Neural cell (in vitro differentiated cells): ENCODE measurements around the gene SNUPN. TPM values are rescaled to one million over a fixed set of nuclear protein-coding genes. Genes with fewer than 3 reads are reported as not detected.

Experiments
- H2AFZ ChIP-seq: fragments of 200-600, 300-800 bp; sonication (generic), shearing (Covaris generic); 2 replicates; pipeline ENCODE4 v1.6.0; 2014; ENCODE audit warnings: low read depth, mild to moderate bottlenecking, antibody characterized with exemption, low read length, moderate library complexity
- H3F3A ChIP-seq: fragments of 200-600 bp; shearing (Covaris generic); 2 replicates; pipeline ENCODE4 v1.6.1; 2016; ENCODE audit warnings: mild to moderate bottlenecking, moderate library complexity, mixed read lengths, antibody characterized with exemption, low read length; ENCODE audit not compliant: insufficient read depth, poor library complexity, severe bottlenecking
- H3K27ac ChIP-seq: fragments of 200-600, 300-800 bp; sonication (generic), shearing (Covaris generic); 2 replicates; pipeline ENCODE4 v1.5.1; 2014; ENCODE audit warnings: mild to moderate bottlenecking, low read length, moderate library complexity
- H3K27me3 ChIP-seq: fragments of 300-800, 200-600 bp; sonication (generic), shearing (Covaris generic); 2 replicates; pipeline ENCODE4 v1.6.0; 2014; ENCODE audit warnings: mild to moderate bottlenecking, low read depth, low read length, moderate library complexity; ENCODE audit not compliant: insufficient read depth
- H3K36me3 ChIP-seq: fragments of 300-800, 200-600 bp; sonication (generic), shearing (Covaris generic); 2 replicates; pipeline ENCODE4 v1.5.1; 2014; ENCODE audit warnings: mild to moderate bottlenecking, antibody characterized with exemption, low read length, moderate library complexity; ENCODE audit not compliant: insufficient read depth
- H3K4me2 ChIP-seq: fragments of 300-800, 200-600 bp; sonication (generic), shearing (Covaris generic); 2 replicates; pipeline ENCODE4 v1.6.0; 2014; ENCODE audit warnings: mild to moderate bottlenecking, low read length
- H3K4me3 ChIP-seq: fragments of 300-800, 200-600 bp; sonication (generic), shearing (Covaris generic); 2 replicates; pipeline ENCODE4 v1.5.1; 2014; ENCODE audit warnings: mild to moderate bottlenecking, low read length, moderate library complexity
- H3K79me2 ChIP-seq: fragments of 200-600 bp; shearing (Covaris generic); replicated peaks from 2 replicates; pipeline ENCODE4 v1.6.0; 2014; ENCODE audit warnings: mild to moderate bottlenecking, low read length, moderate library complexity; ENCODE audit not compliant: insufficient read depth
- H3K9ac ChIP-seq: fragments of 300-800, 200-600 bp; sonication (generic), shearing (Covaris generic); 2 replicates; pipeline ENCODE4 v1.6.1; 2016; ENCODE audit warnings: mild to moderate bottlenecking, low read length, mixed read lengths
- H3K9me2 ChIP-seq: fragments of 200-600 bp; shearing (Covaris generic); 2 replicates; pipeline ENCODE4 v1.6.1; 2016; ENCODE audit warnings: mild to moderate bottlenecking, low read length, mixed read lengths; ENCODE audit not compliant: insufficient read depth
- H3K9me3 ChIP-seq: fragments of 200-600, 300-800 bp; sonication (generic), shearing (Covaris generic); 2 replicates; pipeline ENCODE4 v1.6.1; 2016; ENCODE audit warnings: mild to moderate bottlenecking, mixed run types, low read length, moderate library complexity, mixed read lengths
- H4K20me1 ChIP-seq: fragments of 200-600 bp; shearing (Covaris generic); 2 replicates; pipeline ENCODE4 v1.6.1; 2016; ENCODE audit warnings: mild to moderate bottlenecking, mixed run types; ENCODE audit not compliant: insufficient read depth
- CTCF ChIP-seq: fragments of 450-650 bp; IDR thresholded peaks from 2 replicates; pipeline ENCODE4 v1.5.1; 2014; ENCODE audit warnings: antibody characterized with exemption, mild to moderate bottlenecking, moderate library complexity; ENCODE audit not compliant: poor library complexity, severe bottlenecking
- EP300 ChIP-seq: fragments of 450-650 bp; conservative IDR thresholded peaks from 2 replicates; pipeline ENCODE4 v1.6.1; 2014; ENCODE audit warnings: antibody characterized with exemption, mild to moderate bottlenecking, moderate library complexity; ENCODE audit not compliant: poor library complexity, severe bottlenecking
- EZH2 ChIP-seq: fragments of 200-600, 300-800 bp; shearing (Covaris generic), sonication (generic); IDR thresholded peaks from 2 replicates; pipeline ENCODE4 v1.6.1; 2014; ENCODE audit warnings: antibody characterized with exemption, low read length, borderline replicate concordance, mild to moderate bottlenecking; ENCODE audit not compliant: insufficient read depth, poor library complexity, severe bottlenecking
- MXI1 ChIP-seq: fragments of 450-650 bp; conservative IDR thresholded peaks from 2 replicates; pipeline ENCODE4 v1.6.1; 2014; ENCODE audit warnings: antibody characterized with exemption, mild to moderate bottlenecking; ENCODE audit not compliant: poor library complexity, severe bottlenecking
- POLR2AphosphoS5 ChIP-seq: IDR thresholded peaks from 2 replicates; pipeline ENCODE4 v1.6.1; 2012
- RAD21 ChIP-seq: fragments of 450-650 bp; conservative IDR thresholded peaks from 2 replicates; pipeline ENCODE4 v1.6.1; 2014; ENCODE audit warnings: antibody characterized with exemption, mild to moderate bottlenecking, moderate library complexity
- REST ChIP-seq: IDR thresholded peaks from 2 replicates; pipeline ENCODE4 v1.6.1; 2012; ENCODE audit warnings: borderline replicate concordance
- SMC3 ChIP-seq: fragments of 450-650 bp; conservative IDR thresholded peaks from 2 replicates; pipeline ENCODE4 v1.6.1; 2014; ENCODE audit warnings: antibody characterized with exemption, mild to moderate bottlenecking, moderate library complexity; ENCODE audit not compliant: poor library complexity
- TAF1 ChIP-seq: IDR thresholded peaks from 2 replicates; pipeline ENCODE4 v1.6.1; 2012; ENCODE audit warnings: low read depth
- polyA plus RNA-seq: library from polyadenylated mRNA; depleted of rRNA; stranded (reverse); fragments of >200 nt; gene quantifications from 2 replicates; pipeline ENCODE4 v1.2.3, GENCODE V29; 2014

The SNUPN gene
- polyA plus RNA-seq, 1 donor from 2014 or later, result 19.0 TPM

GRCh38 chr15:75655931-75656330 lies 30.4 kb upstream of the SNUPN start:
- Histone ChIP-seq H4K20me1 (no peaks in the 10 kb centered on the region), H3K27me3 (no peaks in the 10 kb centered on the region), H3K79me2 (no peaks in the 10 kb centered on the region), H3K4me2 (no peak overlapping the region), H3K9ac (no peak overlapping the region), H3K9me3 (no peaks in the 10 kb centered on the region), H3K4me3 (no peak overlapping the region), H3K36me3 (no peaks in the 10 kb centered on the region), H3K27ac (no peak overlapping the region), H3K9me2 (no peaks in the 10 kb centered on the region), H3F3A (no peaks in the 10 kb centered on the region), H2AFZ (no peak overlapping the region)
- no peak for TF ChIP-seq EP300
- no peak for TF ChIP-seq RAD21
- no peak for TF ChIP-seq CTCF
- no peak for TF ChIP-seq SMC3
- no peak for TF ChIP-seq POLR2AphosphoS5
- no peak for TF ChIP-seq EZH2
- no peak for TF ChIP-seq TAF1
- no peak for TF ChIP-seq MXI1
- TF ChIP-seq REST, result no peak

GRCh38 chr15:75654201-75654907 lies 28.8 kb upstream of the SNUPN start:
- H3K4me2 ChIP-seq, result no peak overlapping the region
- H3K4me3 ChIP-seq, result no peak overlapping the region
- TF ChIP-seq REST (no peak), CTCF (no peak), RAD21 (no peak), EP300 (no peak), POLR2AphosphoS5 (no peak), SMC3 (no peak), TAF1 (no peak), EZH2 (no peak), MXI1 (no peak)
- no peaks in the 10 kb centered on the region for H3F3A ChIP-seq
- H3K36me3 ChIP-seq, result no peaks in the 10 kb centered on the region
- H3K27ac ChIP-seq, result no peak overlapping the region
- no peaks in the 10 kb centered on the region for H3K27me3 ChIP-seq
- no peak overlapping the region for H3K9ac ChIP-seq
- no peak overlapping the region for H2AFZ ChIP-seq
- no peaks in the 10 kb centered on the region for H3K9me2 ChIP-seq
- peaks cover 4% of the 10 kb centered on the region for H3K79me2 ChIP-seq
- H3K9me3 ChIP-seq, result no peaks in the 10 kb centered on the region
- H4K20me1 ChIP-seq, result no peaks in the 10 kb centered on the region
